Panc1 (cell line): ENCODE measurements around the gene DDX11. TPM values are rescaled to one million over a fixed set of nuclear protein-coding genes. Genes with fewer than 3 reads are reported as not detected.
"Not testable (repeated sequence)": the region's sequence is repeated elsewhere in the genome, so short reads cannot be mapped to it uniquely, and the experiment has no call there.

Source experiments
- ATAC-seq: fragments of 200-7000 bp; cut with Tn5 transposase; 2 replicates; pipeline ENCODE4 v1.9.1; 2020; ENCODE audit warnings: mild to moderate bottlenecking, moderate library complexity
- BruUV-seq: library from RNA; stranded (reverse); fragments of 400-500 nt; replicated peaks from 2 replicates; lab custom pipeline; 2021; lab: Mats Ljungman, UMichigan
- CTCF ChIA-PET: fragments of 300-600 bp; sonication (Branson Sonifier 250); formaldehyde crosslinking; loops from one replicate; lab custom pipeline; 2022; ENCODE audit warnings: antibody characterized with exemption; lab: Charles Lee
- POLR2A ChIA-PET: fragments of 300-600 bp; sonication (Branson Sonifier 250); formaldehyde crosslinking; loops from one replicate; lab custom pipeline; 2022; ENCODE audit warnings: antibody characterized with exemption; lab: Charles Lee
- DNase-seq: peaks from one replicate; pipeline ENCODE4 v3.0.0-alpha.2; 2010; ENCODE audit warnings: low read depth, low spot score
- H3K27ac ChIP-seq: 2 replicates; pipeline ENCODE4 v1.5.1; 2011; ENCODE audit warnings: mild to moderate bottlenecking, low read length, inconsistent platforms
- H3K27me3 ChIP-seq: fragments of 200-500 bp; sonication (Bioruptor generic); 2 replicates; pipeline ENCODE4 v1.6.0; 2014; ENCODE audit warnings: low read length, inconsistent platforms; ENCODE audit not compliant: control insufficient read depth, insufficient read depth
- H3K36me3 ChIP-seq: fragments of 200-500 bp; sonication (Bioruptor generic); 2 replicates; pipeline ENCODE4 v1.5.1; 2014; ENCODE audit warnings: inconsistent platforms, mild to moderate bottlenecking, low read length, moderate library complexity; ENCODE audit not compliant: control insufficient read depth, insufficient read depth
- H3K4me1 ChIP-seq: 2 replicates; pipeline ENCODE4 v1.5.1; 2011; ENCODE audit warnings: inconsistent platforms, mild to moderate bottlenecking, low read length, moderate library complexity; ENCODE audit not compliant: control insufficient read depth, insufficient read depth
- H3K4me3 ChIP-seq, 2 experiments: 2 replicates each; pipeline ENCODE4 v1.5.1; 2011 to 2012; ENCODE audit warnings: low read depth in 2 of 2, low read length in 2 of 2, mild to moderate bottlenecking in 2 of 2, inconsistent platforms in 1 of 2, moderate library complexity in 1 of 2
- H3K9me3 ChIP-seq: fragments of 200-500 bp; sonication (Bioruptor generic); 2 replicates; pipeline ENCODE4 v1.5.1; 2014; ENCODE audit warnings: low read depth, mild to moderate bottlenecking, inconsistent platforms, low read length, moderate library complexity; ENCODE audit not compliant: control insufficient read depth, insufficient read depth
- CTCF ChIP-seq: fragments of 450-650 bp; IDR thresholded peaks from 2 replicates; pipeline ENCODE4 v1.5.1; 2017; ENCODE audit warnings: mild to moderate bottlenecking
- POLR2AphosphoS5 ChIP-seq: IDR thresholded peaks from 2 replicates; pipeline ENCODE4 v1.6.1; 2012; ENCODE audit warnings: mild to moderate bottlenecking, low read depth, low read length, moderate library complexity
- REST ChIP-seq, 2 experiments: IDR thresholded peaks; 2 replicates each; pipeline ENCODE4 v1.6.1; 2011 to 2012; ENCODE audit warnings: low read depth in 2 of 2, control low read depth in 1 of 2, low read length in 1 of 2, mild to moderate bottlenecking in 1 of 2, moderate library complexity in 1 of 2; ENCODE audit not compliant: insufficient read depth in 1 of 2
- SIN3A ChIP-seq: IDR thresholded peaks from 2 replicates; pipeline ENCODE4 v1.6.1; 2012; ENCODE audit warnings: low read depth, mild to moderate bottlenecking, low read length, moderate library complexity, borderline replicate concordance; ENCODE audit not compliant: insufficient read depth
- TCF7L2 ChIP-seq: IDR thresholded peaks from 2 replicates; pipeline ENCODE4 v1.6.1; 2011; ENCODE audit warnings: mild to moderate bottlenecking, low read depth, low read length, inconsistent platforms
- in situ Hi-C: cut with HindIII; loops from 2 replicates; pipeline ENCODE4 v1.10.0; 2016; ENCODE audit warnings: low sequenced_read_pairs, low pct_unique_long_range_greater_than_20kb
- intact Hi-C: fragments of 100-400 bp; cut with micrococcal nuclease; formaldehyde crosslinking; loops from one replicate; pipeline ENCODE4 v1.10.0; 2022; ENCODE audit not compliant: unreplicated experiment
- total RNA-seq: library from RNA; stranded (reverse); gene quantifications from one replicate; pipeline ENCODE4 v1.2.1, GENCODE V29; 2021; ENCODE audit not compliant: unreplicated experiment

DDX11 gene
- total RNA-seq, 1 experiment from 2014 or later = 96.2 TPM

- no peak for TF ChIP-seq TCF7L2
- TF ChIP-seq SIN3A = no peak
- TF ChIP-seq POLR2AphosphoS5 = no peak
- TF ChIP-seq REST (IDR thresholded peaks at IDR 0.05; ENCODE audit: insufficient read depth in 1 of 2, low read depth in 2 of 2, low read length in 1 of 2) = no peak
- no peak for TF ChIP-seq CTCF
- Histone ChIP-seq H3K27me3 (no peaks in the 10 kb centered on the region; the same call in 1 of the 2 replicates), H3K4me3 (peak overlapping the region in 1 of 2 experiments; percentile 74; a peak in 1 of 4 replicates), H3K9me3 (no peaks in the 10 kb centered on the region), H3K27ac (no peak overlapping the region), H3K36me3 (no peaks in the 10 kb centered on the region), H3K4me1 (peaks cover 27% of the 10 kb centered on the region)
- in situ Hi-C loops = no loop called here
- ChIA-PET POLR2A (no interaction called here), CTCF (no interaction called here)
- BruUV-seq = no TSS peak
- no peak for DNase-seq
- intact Hi-C loops = no loop called here
- no peak for ATAC-seq
Observed at GRCh38 chr12:31120392-31121008, 46.8 kb downstream of the DDX11 start.

GRCh38 chr12:31121022-31121728 is 47.5 kb downstream of the DDX11 start:
- CTCF ChIA-PET, H3K27ac ChIP-seq, H3K27me3 ChIP-seq, in situ Hi-C loops, BruUV-seq, intact Hi-C loops, ATAC-seq, POLR2A ChIA-PET, H3K4me3 ChIP-seq, H3K9me3 ChIP-seq, DNase-seq, H3K36me3 ChIP-seq: not testable (repeated sequence)
- H3K4me1 ChIP-seq = peaks cover 27% of the 10 kb centered on the region

GRCh38 chr12:31122481-31122880 is 48.8 kb downstream of the DDX11 start:
- Histone ChIP-seq H3K4me1 (peaks cover 22% of the 10 kb centered on the region), H3K4me3 (no peak overlapping the region), H3K36me3 (no peaks in the 10 kb centered on the region), H3K27ac (no peak overlapping the region), H3K27me3 (no peaks in the 10 kb centered on the region; the same call in 1 of the 2 replicates), H3K9me3 (no peaks in the 10 kb centered on the region)
- ChIA-PET POLR2A (no interaction called here), CTCF (no interaction called here)
- ATAC-seq (no peak), DNase-seq (no peak)
- BruUV-seq = no TSS peak
- TF ChIP-seq CTCF (no peak), POLR2AphosphoS5 (no peak), REST (IDR thresholded peaks at IDR 0.05; ENCODE audit: insufficient read depth in 1 of 2, low read depth in 2 of 2, low read length in 1 of 2) (no peak), SIN3A (no peak), TCF7L2 (no peak)
- intact Hi-C loops = no loop called here
- in situ Hi-C loops = no loop called here
